ACC112 (cell line): ENCODE measurements around the gene JADE2.
A peak's percentile ranks its signal among the peaks of the same experiment; 100 is the strongest.
"Not testable (repeated sequence)": the region's sequence is repeated elsewhere in the genome, so short reads cannot be mapped to it uniquely, and the experiment has no call there.

ENCODE experiments used
- H2AFZ ChIP-seq: fragments of 200-600 bp; sonication (generic); one replicate; pipeline ENCODE4 v1.6.0; 2017; ENCODE audit warnings: antibody characterized with exemption, low read length; ENCODE audit not compliant: unreplicated experiment
- H3K27ac ChIP-seq: fragments of 200-600 bp; sonication (generic); 2 replicates; pipeline ENCODE4 v1.5.1; 2014; ENCODE audit warnings: low read depth, mild to moderate bottlenecking, antibody characterized with exemption, low read length, moderate library complexity
- H3K27me3 ChIP-seq: fragments of 200-600 bp; sonication (generic); 2 replicates; pipeline ENCODE4 v1.6.1; 2014; ENCODE audit warnings: mild to moderate bottlenecking, antibody characterized with exemption, low read length, moderate library complexity, mixed read lengths; ENCODE audit not compliant: insufficient read depth
- H3K36me3 ChIP-seq: fragments of 200-600 bp; sonication (generic); 2 replicates; pipeline ENCODE4 v1.6.1; 2016; ENCODE audit warnings: mild to moderate bottlenecking, antibody characterized with exemption, low read length, moderate library complexity, mixed read lengths; ENCODE audit not compliant: insufficient read depth
- H3K4me1 ChIP-seq: fragments of 200-600 bp; sonication (generic); one replicate; pipeline ENCODE4 v1.6.1; 2016; ENCODE audit warnings: low read length, mixed read lengths; ENCODE audit not compliant: insufficient read depth, unreplicated experiment, control insufficient read depth
- H3K4me3 ChIP-seq: fragments of 200-600 bp; sonication (generic); 2 replicates; pipeline ENCODE4 v1.5.1; 2014; ENCODE audit warnings: mild to moderate bottlenecking, low read depth, low read length
- H3K79me2 ChIP-seq: fragments of 200-600 bp; sonication (generic); one replicate; pipeline ENCODE4 v1.6.0; 2016; ENCODE audit warnings: low read length; ENCODE audit not compliant: control insufficient read depth, unreplicated experiment, insufficient read depth

The JADE2 gene

GRCh38 chr5:134552716-134553115 lies 27.2 kb downstream of the JADE2 start:
- not testable (repeated sequence) for H3K27me3 ChIP-seq, H3K36me3 ChIP-seq, H3K4me3 ChIP-seq, H2AFZ ChIP-seq
- peaks cover 76% of the 10 kb centered on the region for H3K4me1 ChIP-seq
- peaks cover 26% of the 10 kb centered on the region for H3K79me2 ChIP-seq
- peak overlapping the region; percentile 88 for H3K27ac ChIP-seq

- Histone ChIP-seq H3K4me1 (peaks cover 64% of the 10 kb centered on the region), H3K79me2 (peaks cover 21% of the 10 kb centered on the region)
These were observed 28.4 kb downstream of the JADE2 start for GRCh38 chr5:134553821-134554267.

GRCh38 chr5:134554319-134555222 lies 29.1 kb downstream of the JADE2 start:
- Histone ChIP-seq H3K27ac (peak overlapping the region; percentile 88), H3K4me1 (peaks cover 57% of the 10 kb centered on the region), H3K79me2 (peaks cover 26% of the 10 kb centered on the region), H3K36me3 (peaks cover 2% of the 10 kb centered on the region; the same call in 1 of the 2 replicates), H2AFZ (no peak overlapping the region), H3K27me3 (no peaks in the 10 kb centered on the region), H3K4me3 (no peak overlapping the region)

More at GRCh38 chr5:134553821-134554267, 28.4 kb downstream of the JADE2 start:
- peak overlapping the region; percentile 88 for H3K27ac ChIP-seq
- no peaks in the 10 kb centered on the region for H3K27me3 ChIP-seq
- no peaks in the 10 kb centered on the region for H3K36me3 ChIP-seq
- no peak overlapping the region for H3K4me3 ChIP-seq
- H2AFZ ChIP-seq, result no peak overlapping the region

GRCh38 chr5:134555223-134555889 lies 29.9 kb downstream of the JADE2 start:
- Histone ChIP-seq H3K27me3 (no peaks in the 10 kb centered on the region), H3K4me3 (no peak overlapping the region), H3K79me2 (peaks cover 24% of the 10 kb centered on the region), H3K36me3 (peaks cover 9% of the 10 kb centered on the region; the same call in 1 of the 2 replicates), H3K27ac (peak overlapping the region; percentile 88), H3K4me1 (peaks cover 49% of the 10 kb centered on the region), H2AFZ (no peak overlapping the region)

- Histone ChIP-seq H3K27ac (peak overlapping the region; percentile 88), H3K4me1 (peaks cover 44% of the 10 kb centered on the region), H2AFZ (no peak overlapping the region), H3K36me3 (peaks cover 9% of the 10 kb centered on the region; the same call in 1 of the 2 replicates), H3K27me3 (no peaks in the 10 kb centered on the region), H3K79me2 (peaks cover 18% of the 10 kb centered on the region), H3K4me3 (no peak overlapping the region)
These were observed 30.4 kb downstream of the JADE2 start for GRCh38 chr5:134555890-134556311.

GRCh38 chr5:134556588-134556987 lies 31.1 kb downstream of the JADE2 start:
- H3K4me3 ChIP-seq, H3K27me3 ChIP-seq, H2AFZ ChIP-seq, H3K36me3 ChIP-seq: not testable (repeated sequence)
- Histone ChIP-seq H3K79me2 (peaks cover 18% of the 10 kb centered on the region), H3K27ac (peak overlapping the region; percentile 88), H3K4me1 (peaks cover 47% of the 10 kb centered on the region)

GRCh38 chr5:134556994-134557393 lies 31.5 kb downstream of the JADE2 start:
- Histone ChIP-seq H3K4me3 (no peak overlapping the region), H2AFZ (no peak overlapping the region), H3K36me3 (peaks cover 9% of the 10 kb centered on the region; the same call in 1 of the 2 replicates), H3K27ac (peak overlapping the region; percentile 88; the same call in 1 of the 2 replicates), H3K79me2 (peaks cover 18% of the 10 kb centered on the region), H3K4me1 (peaks cover 47% of the 10 kb centered on the region), H3K27me3 (no peaks in the 10 kb centered on the region)

- Histone ChIP-seq H3K36me3 (peaks cover 24% of the 10 kb centered on the region; the same call in 1 of the 2 replicates), H3K27ac (no peak overlapping the region), H3K4me3 (no peak overlapping the region), H3K79me2 (peaks cover 18% of the 10 kb centered on the region), H3K27me3 (no peaks in the 10 kb centered on the region), H2AFZ (no peak overlapping the region), H3K4me1 (peaks cover 29% of the 10 kb centered on the region)
These were observed 34.2 kb downstream of the JADE2 start for GRCh38 chr5:134559672-134560071.

GRCh38 chr5:134560698-134561097 lies 35.2 kb downstream of the JADE2 start:
- Histone ChIP-seq H3K27ac (no peak overlapping the region), H3K79me2 (peaks cover 16% of the 10 kb centered on the region), H3K27me3 (no peaks in the 10 kb centered on the region), H2AFZ (no peak overlapping the region), H3K36me3 (peaks cover 24% of the 10 kb centered on the region; the same call in 1 of the 2 replicates), H3K4me3 (no peak overlapping the region), H3K4me1 (peaks cover 19% of the 10 kb centered on the region)

GRCh38 chr5:134561871-134562296 lies 36.4 kb downstream of the JADE2 start:
- Histone ChIP-seq H3K27me3 (no peaks in the 10 kb centered on the region), H3K4me1 (peaks cover 13% of the 10 kb centered on the region), H3K4me3 (no peak overlapping the region), H3K27ac (no peak overlapping the region), H3K36me3 (peaks cover 27% of the 10 kb centered on the region; the same call in 1 of the 2 replicates), H2AFZ (no peak overlapping the region), H3K79me2 (peaks cover 13% of the 10 kb centered on the region)
